Ectodermal cell (in vitro differentiated cells): ENCODE measurements around the gene COG4. TPM values are rescaled to one million over a fixed set of nuclear protein-coding genes. Genes with fewer than 3 reads are reported as not detected.
A peak's percentile ranks its signal among the peaks of the same experiment; 100 is the strongest.

Experiments used
- H3K27ac ChIP-seq: 2 replicates; pipeline ENCODE4 v1.7.0; 2013; ENCODE audit warnings: mild to moderate bottlenecking, low read depth, low read length; ENCODE audit not compliant: insufficient read depth, poor library complexity, severe bottlenecking
- H3K27me3 ChIP-seq: 2 replicates; pipeline ENCODE4 v1.7.0; 2013; ENCODE audit warnings: mild to moderate bottlenecking, low read length; ENCODE audit not compliant: insufficient read depth, control insufficient read depth, poor library complexity, severe bottlenecking
- H3K36me3 ChIP-seq: one replicate; pipeline ENCODE4 v1.7.0; 2013; ENCODE audit warnings: low read length; ENCODE audit not compliant: control insufficient read depth, insufficient read depth
- H3K4me1 ChIP-seq: one replicate; pipeline ENCODE4 v1.7.0; 2013; ENCODE audit warnings: low read length; ENCODE audit not compliant: control insufficient read depth, insufficient read depth
- H3K4me3 ChIP-seq: 2 replicates; pipeline ENCODE4 v1.7.0; 2013; ENCODE audit warnings: low read depth, low read length, control low read depth; ENCODE audit not compliant: insufficient read depth
- H3K9me3 ChIP-seq: 2 replicates; pipeline ENCODE4 v1.7.0; 2013; ENCODE audit warnings: mild to moderate bottlenecking, low read length, moderate library complexity; ENCODE audit not compliant: control insufficient read depth
- WGBS, 2 experiments: methylation state at CpG; one replicate each; pipeline ENCODE4 v1.1.7; 2013; ENCODE audit warnings: missing lambda C conversion rate in 2 of 2; 5-methylcytosine and 5-hydroxymethylcytosine counted together
- polyA plus RNA-seq, 4 experiments: library from polyadenylated mRNA; stranded (reverse); fragments of 50-300 nt; gene quantifications; one replicate each; pipeline ENCODE4 v1.2.3, GENCODE V29; 2013

Gene COG4
- polyA plus RNA-seq (2013, experiment 1 of 4), result 52.6 TPM
- 57.2 TPM for polyA plus RNA-seq (2013, experiment 2 of 4)
- polyA plus RNA-seq (2013, experiment 3 of 4), result 42.9 TPM
- 43.9 TPM for polyA plus RNA-seq (2013, experiment 4 of 4)

GRCh38 chr16:70523076-70523742 lies at the start of gene COG4:
TSS of gene COG4 (minus strand) at chr16:70523554. CDS start at chr16:70523543, 11 bp downstream.
- Histone ChIP-seq H3K27ac (peak within 1 kb of the TSS; percentile 91), H3K9me3 (no peaks in the 10 kb centered on the region), H3K4me3 (peak within 1 kb of the TSS; percentile 93), H3K4me1 (peaks cover 20% of the 10 kb centered on the region), H3K36me3 (peaks cover 4% of the 10 kb centered on the region), H3K27me3 (no peaks in the 10 kb centered on the region)
- 0% methylated on average over 35 of the region's 36 CpGs for WGBS, 2 experiments

- Histone ChIP-seq H3K27ac (no peak overlapping the region), H3K9me3 (no peaks in the 10 kb centered on the region), H3K4me3 (no peak overlapping the region), H3K27me3 (no peaks in the 10 kb centered on the region), H3K4me1 (no peaks in the 10 kb centered on the region), H3K36me3 (peaks cover 65% of the 10 kb centered on the region)
- 95 to 97% methylated on average over 2 of the region's 2 CpGs for WGBS, 2 experiments
These were observed 49.5 kb upstream of the COG4 start for GRCh38 chr16:70572926-70573270.

GRCh38 chr16:70572050-70572925 lies 48.9 kb upstream of the COG4 start:
- Histone ChIP-seq H3K4me1 (no peaks in the 10 kb centered on the region), H3K9me3 (no peaks in the 10 kb centered on the region), H3K4me3 (no peak overlapping the region), H3K36me3 (peaks cover 71% of the 10 kb centered on the region), H3K27me3 (no peaks in the 10 kb centered on the region), H3K27ac (no peak overlapping the region)
- WGBS, 2 experiments, result 96 to 99% methylated on average over 5 of the region's 5 CpGs

GRCh38 chr16:70571623-70572022 lies 48.3 kb upstream of the COG4 start:
- H3K36me3 ChIP-seq, result peaks cover 78% of the 10 kb centered on the region
- no peak overlapping the region for H3K27ac ChIP-seq
- WGBS, 2 experiments, result 90 to 96% methylated on average over 8 of the region's 8 CpGs
- H3K4me3 ChIP-seq, result no peak overlapping the region
- no peaks in the 10 kb centered on the region for H3K4me1 ChIP-seq
- no peaks in the 10 kb centered on the region for H3K9me3 ChIP-seq
- H3K27me3 ChIP-seq, result no peaks in the 10 kb centered on the region

GRCh38 chr16:70570967-70571570 lies 47.7 kb upstream of the COG4 start:
- H3K27me3 ChIP-seq, result no peaks in the 10 kb centered on the region
- no peak overlapping the region for H3K27ac ChIP-seq
- no peak overlapping the region for H3K4me3 ChIP-seq
- H3K9me3 ChIP-seq, result no peaks in the 10 kb centered on the region
- peaks cover 83% of the 10 kb centered on the region for H3K36me3 ChIP-seq
- no peaks in the 10 kb centered on the region for H3K4me1 ChIP-seq
- 94 to 96% methylated on average over 10 of the region's 10 CpGs for WGBS, 2 experiments

GRCh38 chr16:70569752-70570151 lies 46.4 kb upstream of the COG4 start:
- no peaks in the 10 kb centered on the region for H3K27me3 ChIP-seq
- 94 to 96% methylated on average over 6 of the region's 6 CpGs for WGBS, 2 experiments
- no peaks in the 10 kb centered on the region for H3K4me1 ChIP-seq
- H3K36me3 ChIP-seq, result peaks cover 90% of the 10 kb centered on the region
- no peak overlapping the region for H3K4me3 ChIP-seq
- no peak overlapping the region for H3K27ac ChIP-seq
- no peaks in the 10 kb centered on the region for H3K9me3 ChIP-seq

GRCh38 chr16:70568601-70569237 lies 45.4 kb upstream of the COG4 start:
- no peaks in the 10 kb centered on the region for H3K9me3 ChIP-seq
- 95 to 97% methylated on average over 4 of the region's 5 CpGs for WGBS, 2 experiments
- no peaks in the 10 kb centered on the region for H3K27me3 ChIP-seq
- H3K4me1 ChIP-seq, result no peaks in the 10 kb centered on the region
- H3K4me3 ChIP-seq, result no peak overlapping the region
- peaks cover 91% of the 10 kb centered on the region for H3K36me3 ChIP-seq
- H3K27ac ChIP-seq, result no peak overlapping the region

- no peaks in the 10 kb centered on the region for H3K9me3 ChIP-seq
- no peak overlapping the region for H3K4me3 ChIP-seq
- 96% methylated on average over 4 of the region's 4 CpGs for WGBS, 2 experiments
- no peaks in the 10 kb centered on the region for H3K4me1 ChIP-seq
- peaks cover 93% of the 10 kb centered on the region for H3K36me3 ChIP-seq
- H3K27me3 ChIP-seq, result no peaks in the 10 kb centered on the region
- H3K27ac ChIP-seq, result no peak overlapping the region
These were observed 41.7 kb upstream of the COG4 start for GRCh38 chr16:70565053-70565452.

GRCh38 chr16:70563636-70564035 lies 40.3 kb upstream of the COG4 start:
- no peaks in the 10 kb centered on the region for H3K9me3 ChIP-seq
- H3K36me3 ChIP-seq, result peaks cover 92% of the 10 kb centered on the region
- H3K27ac ChIP-seq, result no peak overlapping the region
- H3K27me3 ChIP-seq, result no peaks in the 10 kb centered on the region
- 97% methylated on average over 7 of the region's 7 CpGs for WGBS, 2 experiments
- no peak overlapping the region for H3K4me3 ChIP-seq
- no peaks in the 10 kb centered on the region for H3K4me1 ChIP-seq
